GM23338 (cell line): ENCODE results near the gene SLC8A1. TPM values are rescaled to one million over a fixed set of nuclear protein-coding genes. Genes with fewer than 3 reads are reported as not detected.

Experiments used
- ATAC-seq: fragments of 200-7000 bp; cut with Tn5 transposase; 3 replicates; pipeline ENCODE4 v1.9.1; 2020
- DNase-seq: peaks from one replicate; pipeline ENCODE4 v3.0.0-alpha.2; 2015; ENCODE audit warnings: low spot score
- H2AFZ ChIP-seq: fragments of 200-600 bp; sonication (generic); 2 replicates; pipeline ENCODE4 v1.8.0; 2016; ENCODE audit warnings: antibody characterized with exemption, mild to moderate bottlenecking, moderate library complexity
- H3F3A ChIP-seq: fragments of 200-600 bp; sonication (generic); replicated peaks from 2 replicates; pipeline ENCODE4 v1.8.0; 2017; ENCODE audit warnings: antibody characterized with exemption, mixed run types, low read depth
- H3K27ac ChIP-seq: fragments of 200-600 bp; sonication (generic); 2 replicates; pipeline ENCODE4 v1.6.1; 2016; ENCODE audit warnings: low read depth
- H3K27me3 ChIP-seq: fragments of 200-600 bp; sonication (generic); 2 replicates; pipeline ENCODE4 v1.8.0; 2016; ENCODE audit warnings: mild to moderate bottlenecking, mixed run types, moderate library complexity; ENCODE audit not compliant: insufficient read depth
- H3K36me3 ChIP-seq: fragments of 200-600 bp; sonication (generic); 2 replicates; pipeline ENCODE4 v1.8.0; 2016; ENCODE audit warnings: mild to moderate bottlenecking; ENCODE audit not compliant: insufficient read depth
- H3K4me1 ChIP-seq: fragments of 200-600 bp; sonication (generic); 2 replicates; pipeline ENCODE4 v1.8.0; 2016; ENCODE audit warnings: mild to moderate bottlenecking, moderate library complexity; ENCODE audit not compliant: insufficient read depth
- H3K4me2 ChIP-seq: fragments of 200-600 bp; sonication (generic); 2 replicates; pipeline ENCODE4 v1.7.1; 2017; ENCODE audit warnings: mixed run types
- H3K4me3 ChIP-seq: fragments of 200-600 bp; sonication (generic); 2 replicates; pipeline ENCODE4 v1.6.1; 2016; ENCODE audit warnings: mixed run types
- H3K79me2 ChIP-seq: fragments of 200-600 bp; sonication (generic); replicated peaks from 2 replicates; pipeline ENCODE4 v1.8.0; 2017; ENCODE audit warnings: mild to moderate bottlenecking; ENCODE audit not compliant: insufficient read depth
- H3K9me2 ChIP-seq: fragments of 200-600 bp; sonication (generic); 2 replicates; pipeline ENCODE4 v1.8.0; 2017; ENCODE audit not compliant: insufficient read depth
- H4K20me1 ChIP-seq: fragments of 200-600 bp; sonication (generic); replicated peaks from 2 replicates; pipeline ENCODE4 v1.8.0; 2017; ENCODE audit warnings: mild to moderate bottlenecking; ENCODE audit not compliant: insufficient read depth
- H3K27ac Mint-ChIP-seq: 2 replicates; pipeline ENCODE4 v1.8.0; 2020; ENCODE audit warnings: inconsistent platforms, mild to moderate bottlenecking, moderate library complexity, mixed read lengths
- H3K27me3 Mint-ChIP-seq: 3 replicates; pipeline ENCODE4 v1.8.0; 2022; ENCODE audit warnings: low read depth, mild to moderate bottlenecking, moderate library complexity, mixed read lengths, inconsistent platforms; ENCODE audit not compliant: insufficient read depth, poor library complexity
- H3K36me3 Mint-ChIP-seq: 3 replicates; pipeline ENCODE4 v1.8.0; 2021; ENCODE audit warnings: low read depth, mild to moderate bottlenecking, inconsistent platforms, moderate library complexity, mixed read lengths
- H3K4me1 Mint-ChIP-seq: 3 replicates; pipeline ENCODE4 v1.8.0; 2020; ENCODE audit warnings: mild to moderate bottlenecking, inconsistent platforms, mixed read lengths
- H3K4me3 Mint-ChIP-seq: 3 replicates; pipeline ENCODE4 v1.8.0; 2021; ENCODE audit warnings: moderate library complexity, mild to moderate bottlenecking, inconsistent platforms, mixed read lengths
- H3K9me3 Mint-ChIP-seq: 3 replicates; pipeline ENCODE4 v1.8.0; 2020; ENCODE audit warnings: moderate library complexity, mild to moderate bottlenecking, inconsistent platforms, mixed read lengths
- CREB1 ChIP-seq: fragments of 250-450 bp; sonication (Bioruptor Pico); IDR thresholded peaks from 2 replicates; pipeline ENCODE4 v1.5.0; 2020; ENCODE audit warnings: low read depth, mild to moderate bottlenecking, moderate library complexity
- EZH2 ChIP-seq: fragments of 200-600 bp; sonication (generic); IDR thresholded peaks from one replicate; pipeline ENCODE4 v1.8.0; 2017; ENCODE audit warnings: antibody characterized with exemption, mild to moderate bottlenecking, low read depth; ENCODE audit not compliant: unreplicated experiment
- EZH2phosphoT487 ChIP-seq: fragments of 200-600 bp; sonication (generic); IDR thresholded peaks from one replicate; pipeline ENCODE4 v1.8.1; 2018; ENCODE audit warnings: antibody characterized with exemption; ENCODE audit not compliant: unreplicated experiment
- JUNB ChIP-seq: IDR thresholded peaks from one replicate; pipeline ENCODE4 v1.6.1; 2016; ENCODE audit warnings: antibody characterized with exemption; ENCODE audit not compliant: unreplicated experiment
- NANOG ChIP-seq: IDR thresholded peaks from 2 replicates; pipeline ENCODE4 v1.6.1; 2016; ENCODE audit warnings: antibody characterized with exemption, borderline replicate concordance
- STAT1 ChIP-seq: IDR thresholded peaks from one replicate; pipeline ENCODE4 v1.6.1; 2016; ENCODE audit warnings: antibody characterized with exemption; ENCODE audit not compliant: unreplicated experiment
- ZNF331 ChIP-seq: fragments of 250-450 bp; sonication (Bioruptor Pico); IDR thresholded peaks from 2 replicates; pipeline ENCODE4 v1.5.0; 2020; ENCODE audit warnings: low read depth, mild to moderate bottlenecking, moderate library complexity
- polyA plus RNA-seq: library from polyadenylated mRNA; unstranded; fragments of >200 nt; fragmentation: Nextera tagmentation; extraction: Ambion mirVana; gene quantifications from 2 replicates; pipeline ENCODE4 v1.2.1, GENCODE V29; 2016
- total RNA-seq: library from RNA; depleted of rRNA; stranded (reverse); fragments of >200 nt; shearing (Covaris generic); gene quantifications from 2 replicates; pipeline ENCODE4 v1.2.3, GENCODE V29; 2014
- TF ChIP-seq, protein P1 (sequence below), 2 experiments: fragments of 200-600 bp in 1 of 2; sonication (generic) in 1 of 2; conservative IDR thresholded peaks; 2 replicates each; pipeline versions ENCODE4 v1.5.1 to v1.6.1; 2016 to 2017; ENCODE audit warnings: antibody characterized with exemption in 2 of 2, low read depth in 2 of 2, mild to moderate bottlenecking in 2 of 2, moderate library complexity in 1 of 2
- TF ChIP-seq, protein P2 (sequence below): IDR thresholded peaks from one replicate; pipeline ENCODE4 v1.6.1; 2018; ENCODE audit warnings: antibody characterized with exemption; ENCODE audit not compliant: unreplicated experiment
- TF ChIP-seq, protein P3 (sequence below): IDR thresholded peaks from 2 replicates; pipeline ENCODE4 v1.6.1; 2016; ENCODE audit warnings: antibody characterized with exemption

Gene SLC8A1
- total and polyA plus RNA-seq, 2 experiments from 2014 or later = 2.5 to 3.3 TPM

DNA sequence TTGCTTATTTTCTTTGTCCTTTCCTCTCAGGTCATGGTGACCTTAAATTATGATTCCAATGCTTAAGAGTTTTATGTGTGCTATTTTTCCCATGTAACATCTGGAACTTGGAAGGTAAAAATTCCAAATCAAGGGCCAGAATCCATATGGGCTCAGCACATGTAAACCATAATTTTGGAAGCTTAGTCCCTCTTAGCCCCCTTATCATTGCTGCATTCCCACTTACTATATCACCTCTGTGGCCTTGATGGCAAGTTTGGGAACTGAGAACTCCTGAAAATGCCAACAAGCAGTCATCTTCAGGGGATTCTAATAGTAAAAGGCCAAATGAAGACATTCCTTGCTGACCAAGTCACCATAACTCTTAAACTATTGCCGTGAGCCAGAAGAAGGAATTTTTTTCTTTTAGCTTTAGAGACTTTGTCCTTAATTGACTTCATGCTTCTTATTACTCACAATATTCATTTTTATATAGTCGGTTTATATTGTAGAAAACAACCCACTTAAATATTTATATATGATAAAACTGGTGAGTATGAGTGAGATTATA lies 251.4 kb downstream of the SLC8A1 start (continued):
- TF ChIP-seq, protein P1, sequence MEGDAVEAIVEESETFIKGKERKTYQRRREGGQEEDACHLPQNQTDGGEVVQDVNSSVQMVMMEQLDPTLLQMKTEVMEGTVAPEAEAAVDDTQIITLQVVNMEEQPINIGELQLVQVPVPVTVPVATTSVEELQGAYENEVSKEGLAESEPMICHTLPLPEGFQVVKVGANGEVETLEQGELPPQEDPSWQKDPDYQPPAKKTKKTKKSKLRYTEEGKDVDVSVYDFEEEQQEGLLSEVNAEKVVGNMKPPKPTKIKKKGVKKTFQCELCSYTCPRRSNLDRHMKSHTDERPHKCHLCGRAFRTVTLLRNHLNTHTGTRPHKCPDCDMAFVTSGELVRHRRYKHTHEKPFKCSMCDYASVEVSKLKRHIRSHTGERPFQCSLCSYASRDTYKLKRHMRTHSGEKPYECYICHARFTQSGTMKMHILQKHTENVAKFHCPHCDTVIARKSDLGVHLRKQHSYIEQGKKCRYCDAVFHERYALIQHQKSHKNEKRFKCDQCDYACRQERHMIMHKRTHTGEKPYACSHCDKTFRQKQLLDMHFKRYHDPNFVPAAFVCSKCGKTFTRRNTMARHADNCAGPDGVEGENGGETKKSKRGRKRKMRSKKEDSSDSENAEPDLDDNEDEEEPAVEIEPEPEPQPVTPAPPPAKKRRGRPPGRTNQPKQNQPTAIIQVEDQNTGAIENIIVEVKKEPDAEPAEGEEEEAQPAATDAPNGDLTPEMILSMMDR (conservative IDR thresholded peaks at IDR 0.05; ENCODE audit: low read depth in 2 of 2) = no peak
- TF ChIP-seq, protein P2, sequence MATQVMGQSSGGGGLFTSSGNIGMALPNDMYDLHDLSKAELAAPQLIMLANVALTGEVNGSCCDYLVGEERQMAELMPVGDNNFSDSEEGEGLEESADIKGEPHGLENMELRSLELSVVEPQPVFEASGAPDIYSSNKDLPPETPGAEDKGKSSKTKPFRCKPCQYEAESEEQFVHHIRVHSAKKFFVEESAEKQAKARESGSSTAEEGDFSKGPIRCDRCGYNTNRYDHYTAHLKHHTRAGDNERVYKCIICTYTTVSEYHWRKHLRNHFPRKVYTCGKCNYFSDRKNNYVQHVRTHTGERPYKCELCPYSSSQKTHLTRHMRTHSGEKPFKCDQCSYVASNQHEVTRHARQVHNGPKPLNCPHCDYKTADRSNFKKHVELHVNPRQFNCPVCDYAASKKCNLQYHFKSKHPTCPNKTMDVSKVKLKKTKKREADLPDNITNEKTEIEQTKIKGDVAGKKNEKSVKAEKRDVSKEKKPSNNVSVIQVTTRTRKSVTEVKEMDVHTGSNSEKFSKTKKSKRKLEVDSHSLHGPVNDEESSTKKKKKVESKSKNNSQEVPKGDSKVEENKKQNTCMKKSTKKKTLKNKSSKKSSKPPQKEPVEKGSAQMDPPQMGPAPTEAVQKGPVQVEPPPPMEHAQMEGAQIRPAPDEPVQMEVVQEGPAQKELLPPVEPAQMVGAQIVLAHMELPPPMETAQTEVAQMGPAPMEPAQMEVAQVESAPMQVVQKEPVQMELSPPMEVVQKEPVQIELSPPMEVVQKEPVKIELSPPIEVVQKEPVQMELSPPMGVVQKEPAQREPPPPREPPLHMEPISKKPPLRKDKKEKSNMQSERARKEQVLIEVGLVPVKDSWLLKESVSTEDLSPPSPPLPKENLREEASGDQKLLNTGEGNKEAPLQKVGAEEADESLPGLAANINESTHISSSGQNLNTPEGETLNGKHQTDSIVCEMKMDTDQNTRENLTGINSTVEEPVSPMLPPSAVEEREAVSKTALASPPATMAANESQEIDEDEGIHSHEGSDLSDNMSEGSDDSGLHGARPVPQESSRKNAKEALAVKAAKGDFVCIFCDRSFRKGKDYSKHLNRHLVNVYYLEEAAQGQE = no peak
- TF ChIP-seq NANOG (no peak), STAT1 (no peak), ZNF331 (CRISPR knock-in tag) (no peak), CREB1 (CRISPR knock-in tag) (no peak), JUNB (no peak), EZH2 (no peak)
- TF ChIP-seq, protein P3, sequence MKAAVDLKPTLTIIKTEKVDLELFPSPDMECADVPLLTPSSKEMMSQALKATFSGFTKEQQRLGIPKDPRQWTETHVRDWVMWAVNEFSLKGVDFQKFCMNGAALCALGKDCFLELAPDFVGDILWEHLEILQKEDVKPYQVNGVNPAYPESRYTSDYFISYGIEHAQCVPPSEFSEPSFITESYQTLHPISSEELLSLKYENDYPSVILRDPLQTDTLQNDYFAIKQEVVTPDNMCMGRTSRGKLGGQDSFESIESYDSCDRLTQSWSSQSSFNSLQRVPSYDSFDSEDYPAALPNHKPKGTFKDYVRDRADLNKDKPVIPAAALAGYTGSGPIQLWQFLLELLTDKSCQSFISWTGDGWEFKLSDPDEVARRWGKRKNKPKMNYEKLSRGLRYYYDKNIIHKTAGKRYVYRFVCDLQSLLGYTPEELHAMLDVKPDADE = no peak

DNA sequence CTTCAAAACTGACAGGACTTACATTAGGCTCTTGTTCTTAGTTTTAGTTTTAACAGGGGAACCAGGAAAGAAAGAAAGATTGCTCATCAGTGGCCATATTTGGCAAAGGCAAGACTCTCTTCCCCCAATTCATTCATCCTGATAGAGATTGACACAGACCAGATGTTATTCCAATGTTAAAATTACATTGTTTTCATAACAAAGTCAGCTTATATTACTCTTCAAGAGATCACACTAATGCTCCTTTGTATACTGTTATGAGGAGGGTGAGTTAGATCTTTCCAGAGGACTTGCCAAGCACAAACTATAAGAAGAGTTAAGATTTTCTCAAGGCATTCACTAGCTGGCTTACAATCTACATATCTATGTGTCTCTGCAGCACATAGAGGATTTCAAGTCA lies 252.1 kb downstream of the SLC8A1 start:
- DNase-seq = no peak
- no peak overlapping the region for H3K27ac ChIP-seq

More for the DNA sequence above, 252.1 kb downstream of the SLC8A1 start:
- Mint-ChIP-seq H3K27me3 (peaks cover 2% of the 10 kb centered on the region), H3K9me3 (no peaks in the 10 kb centered on the region), H3K4me3 (no peak overlapping the region), H3K36me3 (no peaks in the 10 kb centered on the region), H3K27ac (0 out of 2 replicates have a peak overlapping the region, but pooled peaks have one; percentile 47), H3K4me1 (peaks cover 10% of the 10 kb centered on the region; the same call in 2 of the 3 replicates)
- no peaks in the 10 kb centered on the region for H3K4me1 ChIP-seq
- H4K20me1 ChIP-seq = no peaks in the 10 kb centered on the region
- no peaks in the 10 kb centered on the region for H3K79me2 ChIP-seq
- no peak overlapping the region for H2AFZ ChIP-seq
- no peaks in the 10 kb centered on the region for H3F3A ChIP-seq
- TF ChIP-seq STAT1 = no peak
- no peak for TF ChIP-seq EZH2phosphoT487
- TF ChIP-seq JUNB = no peak
- TF ChIP-seq, protein P2 = no peak
- ATAC-seq = no peak
- no peaks in the 10 kb centered on the region for H3K27me3 ChIP-seq
- H3K4me3 ChIP-seq = no peak overlapping the region
- H3K9me2 ChIP-seq = 0 out of 2 replicates have a peak, but pooled peaks cover 5% of the 10 kb centered on the region
- H3K4me2 ChIP-seq = no peak overlapping the region
- H3K36me3 ChIP-seq = no peaks in the 10 kb centered on the region
